HS-5 (cell line): Measurements from ENCODE around the gene ABI3.
"Not testable (repeated sequence)": the region's sequence is repeated elsewhere in the genome, so short reads cannot be mapped to it uniquely, and the experiment has no call there.

Source experiments
- DNase-seq: peaks from one replicate; pipeline ENCODE4 v3.0.0-alpha.2; 2012; ENCODE audit warnings: low read depth

Gene ABI3

GRCh38 chr17:49210158-49211029 lies at the start of gene ABI3, which contains the start of gene GNGT2:
Gene ABI3, plus strand, starts transcription at chr17:49210707. Its CDS starts 18 bp downstream, at chr17:49210725.
Gene GNGT2, minus strand, starts transcription at chr17:49210574. Its CDS starts 3,152 bp downstream, at chr17:49207422.
- no peak for DNase-seq

GRCh38 chr17:49162866-49163265 lies 47.6 kb upstream of the ABI3 start:
- DNase-seq: no peak

GRCh38 chr17:49165143-49165542 lies 45.4 kb upstream of the ABI3 start:
- no peak for DNase-seq

GRCh38 chr17:49168706-49169105 lies 41.8 kb upstream of the ABI3 start:
- no peak for DNase-seq

GRCh38 chr17:49170216-49170615 lies 40.3 kb upstream of the ABI3 start:
- DNase-seq: no peak

- not testable (repeated sequence) for DNase-seq
Observed at GRCh38 chr17:49170711-49171110, 39.8 kb upstream of the ABI3 start.

GRCh38 chr17:49175978-49176377 lies 34.5 kb upstream of the ABI3 start:
- not testable (repeated sequence) for DNase-seq

GRCh38 chr17:49180303-49180702 lies 30.2 kb upstream of the ABI3 start:
- no peak for DNase-seq

GRCh38 chr17:49180998-49181635 lies 29.4 kb upstream of the ABI3 start:
- no peak for DNase-seq

GRCh38 chr17:49183341-49183740 lies 27.2 kb upstream of the ABI3 start:
- DNase-seq: no peak

GRCh38 chr17:49183801-49184200 lies 26.7 kb upstream of the ABI3 start:
- DNase-seq: no peak

- DNase-seq: not testable (repeated sequence)
Observed at GRCh38 chr17:49184522-49184921, 26.0 kb upstream of the ABI3 start.

- not testable (repeated sequence) for DNase-seq
Observed at GRCh38 chr17:49185381-49185780, 25.1 kb upstream of the ABI3 start.

- DNase-seq: no peak
Observed at GRCh38 chr17:49187301-49187700, 23.2 kb upstream of the ABI3 start.

GRCh38 chr17:49190932-49191331 lies 19.6 kb upstream of the ABI3 start:
- no peak for DNase-seq

GRCh38 chr17:49191409-49191916 lies 19.0 kb upstream of the ABI3 start:
- DNase-seq: no peak

GRCh38 chr17:49191917-49192741 lies 18.4 kb upstream of the ABI3 start:
- peak; percentile 80 for DNase-seq

GRCh38 chr17:49193513-49194296 lies 16.8 kb upstream of the ABI3 start:
- no peak for DNase-seq

- DNase-seq: no peak
Observed at GRCh38 chr17:49194297-49194607, 16.3 kb upstream of the ABI3 start.

GRCh38 chr17:49195751-49196150 lies 14.8 kb upstream of the ABI3 start:
- no peak for DNase-seq

- DNase-seq: no peak
Observed at GRCh38 chr17:49196520-49196919, 14.0 kb upstream of the ABI3 start.
